IMR-90 (cell line): ENCODE measurements around the gene MAPRE2. TPM values are rescaled to one million over a fixed set of nuclear protein-coding genes. Genes with fewer than 3 reads are reported as not detected.

ENCODE experiments used
- ATAC-seq: fragments of 200-7000 bp; cut with Tn5 transposase; 2 replicates; pipeline ENCODE4 v1.9.1; 2020; ENCODE audit warnings: low read depth, mild to moderate bottlenecking, moderate library complexity
- BruUV-seq: library from RNA; stranded (reverse); fragments of 400-500 nt; replicated peaks from 2 replicates; lab custom pipeline; 2021; lab: Mats Ljungman, UMichigan
- CTCF ChIA-PET: fragments of 300-600 bp; formaldehyde crosslinking; extraction: SDS; loops from one replicate; lab custom pipeline; 2021; ENCODE audit warnings: antibody characterized with exemption; lab: Yijun Ruan, JAX
- POLR2A ChIA-PET: fragments of 300-600 bp; sonication (Branson Sonifier 250); formaldehyde crosslinking; loops from one replicate; lab custom pipeline; 2022; ENCODE audit warnings: antibody characterized with exemption; ENCODE audit not compliant: unreplicated experiment; lab: Charles Lee
- DNase-seq: peaks from one replicate; pipeline ENCODE4 v3.0.0; 2013
- H2AFZ ChIP-seq: replicated peaks from 2 replicates; pipeline ENCODE3; 2013; ENCODE audit warnings: low read length, mild to moderate bottlenecking; ENCODE audit not compliant: poor library complexity
- H2AK5ac ChIP-seq: 2 replicates; pipeline ENCODE4 v1.6.1; 2013; ENCODE audit warnings: low read depth, low read length, inconsistent platforms
- H2AK9ac ChIP-seq: replicated peaks from 2 replicates; pipeline ENCODE3; 2013; ENCODE audit warnings: mild to moderate bottlenecking, low read depth, low read length, moderate library complexity; ENCODE audit not compliant: poor library complexity
- H2BK120ac ChIP-seq: 2 replicates; pipeline ENCODE4 v1.6.1; 2013; ENCODE audit warnings: low read depth, low read length, inconsistent platforms
- H2BK15ac ChIP-seq: 3 replicates; pipeline ENCODE4 v1.6.1; 2013; ENCODE audit warnings: low read depth, low read length, inconsistent platforms
- H2BK20ac ChIP-seq: 2 replicates; pipeline ENCODE4 v1.6.1; 2013; ENCODE audit warnings: low read depth, mild to moderate bottlenecking, inconsistent platforms, low read length, moderate library complexity
- H2BK5ac ChIP-seq: 2 replicates; pipeline ENCODE4 v1.6.1; 2013; ENCODE audit warnings: mild to moderate bottlenecking, low read depth, low read length, inconsistent platforms; ENCODE audit not compliant: poor library complexity, severe bottlenecking
- H3K14ac ChIP-seq: replicated peaks from 2 replicates; pipeline ENCODE4 v1.6.1; 2013; ENCODE audit warnings: low read depth, low read length, inconsistent platforms
- H3K18ac ChIP-seq: 2 replicates; pipeline ENCODE4 v1.6.1; 2013; ENCODE audit warnings: low read depth, low read length, control low read depth
- H3K23ac ChIP-seq: 2 replicates; pipeline ENCODE4 v1.6.1; 2013; ENCODE audit warnings: low read depth, low read length, inconsistent platforms
- H3K27ac ChIP-seq: 2 replicates; pipeline ENCODE4 v1.5.1; 2013; ENCODE audit warnings: mild to moderate bottlenecking, control low read depth, low read length; ENCODE audit not compliant: insufficient read depth
- H3K27me3 ChIP-seq: 2 replicates; pipeline ENCODE4 v1.6.1; 2013; ENCODE audit warnings: low read length; ENCODE audit not compliant: control insufficient read depth, insufficient read depth
- H3K36me3 ChIP-seq: 2 replicates; pipeline ENCODE4 v1.6.1; 2013; ENCODE audit warnings: low read length, mixed read lengths; ENCODE audit not compliant: control insufficient read depth, insufficient read depth
- H3K4ac ChIP-seq: 2 replicates; pipeline ENCODE4 v1.6.1; 2013; ENCODE audit warnings: low read depth, low read length, inconsistent platforms
- H3K4me1 ChIP-seq: 2 replicates; pipeline ENCODE4 v1.6.1; 2013; ENCODE audit warnings: low read length, mixed read lengths; ENCODE audit not compliant: control insufficient read depth, insufficient read depth
- H3K4me2 ChIP-seq: 2 replicates; pipeline ENCODE4 v1.6.1; 2013; ENCODE audit warnings: low read depth, mild to moderate bottlenecking, control low read depth, low read length, moderate library complexity
- H3K4me3 ChIP-seq: 2 replicates; pipeline ENCODE4 v1.5.1; 2013; ENCODE audit warnings: low read depth, mild to moderate bottlenecking, control low read depth, low read length, moderate library complexity; ENCODE audit not compliant: insufficient read depth
- H3K56ac ChIP-seq: 2 replicates; pipeline ENCODE4 v1.6.1; 2013; ENCODE audit warnings: low read length, inconsistent platforms; ENCODE audit not compliant: insufficient read depth; ENCODE audit errors: extremely low read depth
- H3K79me1 ChIP-seq, 2 experiments: 2 replicates each; pipeline ENCODE4 v1.6.1; 2013; ENCODE audit warnings: low read length in 2 of 2, inconsistent platforms in 1 of 2, low read depth in 1 of 2
- H3K9ac ChIP-seq: 2 replicates; pipeline ENCODE4 v1.6.1; 2013; ENCODE audit warnings: low read depth, low read length, control low read depth
- H3K9me1 ChIP-seq: 2 replicates; pipeline ENCODE4 v1.6.1; 2013; ENCODE audit warnings: low read length, inconsistent platforms; ENCODE audit not compliant: insufficient read depth
- H3K9me3 ChIP-seq: 2 replicates; pipeline ENCODE4 v1.6.1; 2013; ENCODE audit warnings: low read length; ENCODE audit not compliant: control insufficient read depth, insufficient read depth
- H4K20me1 ChIP-seq: 2 replicates; pipeline ENCODE4 v1.6.1; 2013; ENCODE audit warnings: low read length, inconsistent platforms; ENCODE audit not compliant: insufficient read depth
- H4K5ac ChIP-seq: 2 replicates; pipeline ENCODE4 v1.6.1; 2013; ENCODE audit warnings: mild to moderate bottlenecking, low read depth, low read length, control low read depth
- H4K8ac ChIP-seq, 2 experiments: 2 replicates each; pipeline ENCODE4 v1.6.1; 2013; ENCODE audit warnings: low read depth in 2 of 2, low read length in 2 of 2, control low read depth in 1 of 2, inconsistent platforms in 1 of 2
- H4K91ac ChIP-seq: 2 replicates; pipeline ENCODE4 v1.6.1; 2013; ENCODE audit warnings: low read depth, low read length, inconsistent platforms; ENCODE audit not compliant: insufficient read depth
- BHLHE40 ChIP-seq: fragments of 150-350 bp; IDR thresholded peaks from 2 replicates; pipeline ENCODE4 v1.6.1; 2016; ENCODE audit warnings: mild to moderate bottlenecking, low read depth, low read length
- CEBPB ChIP-seq: IDR thresholded peaks from 2 replicates; pipeline ENCODE4 v1.6.1; 2012; ENCODE audit warnings: low read depth, low read length, improper control_type of control experiment
- CHD1 ChIP-seq: IDR thresholded peaks from 2 replicates; pipeline ENCODE4 v1.6.1; 2012; ENCODE audit warnings: low read depth, low read length, improper control_type of control experiment
- FOS ChIP-seq: fragments of 150-350 bp; IDR thresholded peaks from 2 replicates; pipeline ENCODE4 v1.6.1; 2016; ENCODE audit warnings: low read depth, low read length
- MAFK ChIP-seq: IDR thresholded peaks from 2 replicates; pipeline ENCODE4 v1.6.1; 2012; ENCODE audit warnings: low read depth, low read length, improper control_type of control experiment
- MAZ ChIP-seq: IDR thresholded peaks from 2 replicates; pipeline ENCODE4 v1.6.1; 2012; ENCODE audit warnings: low read depth, mild to moderate bottlenecking, low read length, improper control_type of control experiment, moderate library complexity, borderline replicate concordance
- MXI1 ChIP-seq: IDR thresholded peaks from 2 replicates; pipeline ENCODE4 v1.6.1; 2012; ENCODE audit warnings: low read depth, mild to moderate bottlenecking, low read length, moderate library complexity, borderline replicate concordance
- NFE2L2 ChIP-seq: fragments of 150-350 bp; IDR thresholded peaks from 2 replicates; pipeline ENCODE4 v1.6.1; 2016; ENCODE audit warnings: low read depth, mild to moderate bottlenecking, low read length
- POLR2A ChIP-seq: IDR thresholded peaks from 2 replicates; pipeline ENCODE4 v1.6.1; 2012; ENCODE audit warnings: mild to moderate bottlenecking, low read depth, low read length
- RAD21 ChIP-seq: IDR thresholded peaks from 2 replicates; pipeline ENCODE4 v1.6.1; 2012; ENCODE audit warnings: low read length, improper control_type of control experiment
- RCOR1 ChIP-seq: IDR thresholded peaks from 2 replicates; pipeline ENCODE4 v1.6.1; 2012; ENCODE audit warnings: mild to moderate bottlenecking, low read length, improper control_type of control experiment; ENCODE audit not compliant: insufficient replicate concordance
- RFX5 ChIP-seq: IDR thresholded peaks from 2 replicates; pipeline ENCODE4 v1.8.0; 2012; ENCODE audit warnings: low read depth, mild to moderate bottlenecking, low read length, moderate library complexity
- SMC3 ChIP-seq: fragments of 150-350 bp; IDR thresholded peaks from 2 replicates; pipeline ENCODE4 v1.6.1; 2016; ENCODE audit warnings: low read depth, mild to moderate bottlenecking, antibody characterized with exemption, low read length, moderate library complexity
- WGBS, 2 experiments: methylation state at CpG; one replicate each; pipeline versions ENCODE4 v1.1.5 to v1.1.7; 2013; ENCODE audit warnings: missing lambda C conversion rate in 2 of 2; ENCODE audit not compliant: insufficient read length in 1 of 2; ENCODE audit errors: extremely low coverage in 2 of 2; 5-methylcytosine and 5-hydroxymethylcytosine counted together
- dilution Hi-C: fragments of 300-500 bp; cut with HindIII; formaldehyde crosslinking; loops from one replicate; pipeline ENCODE4 v1.14.3; 2018; ENCODE audit warnings: low sequenced_read_pairs; ENCODE audit not compliant: unreplicated experiment
- in situ Hi-C: fragments of 300-500 bp; cut with MboI; formaldehyde crosslinking; loops from 3 replicates; pipeline ENCODE4 v1.14.3; 2019; ENCODE audit warnings: low sequenced_read_pairs, inconsistent platforms, mixed read lengths
- intact Hi-C: fragments of 100-400 bp; cut with micrococcal nuclease; formaldehyde crosslinking; loops from 2 replicates; pipeline ENCODE4 v1.10.0; 2022
- polyA plus RNA-seq, 3 experiments: library from polyadenylated mRNA; depleted of rRNA; stranded (reverse); fragments of >200 nt; gene quantifications; 2 replicates each; pipeline ENCODE4 v1.2.3, GENCODE V29; 2012; ENCODE audit warnings: low replicate concordance in 1 of 3
- total RNA-seq: library from RNA; depleted of rRNA; stranded (reverse); fragments of >200 nt; gene quantifications from 2 replicates; pipeline ENCODE4 v1.2.3, GENCODE V29; 2012
- TF ChIP-seq, protein P1 (sequence below): fragments of 150-350 bp; IDR thresholded peaks from 2 replicates; pipeline ENCODE4 v1.6.1; 2016; ENCODE audit warnings: low read depth, mild to moderate bottlenecking, low read length, moderate library complexity, borderline replicate concordance
- TF ChIP-seq, protein P2 (sequence below): fragments of 150-350 bp; IDR thresholded peaks from 2 replicates; pipeline ENCODE4 v1.6.1; 2017; ENCODE audit warnings: mild to moderate bottlenecking, antibody characterized with exemption, low read length, low read depth

The MAPRE2 gene
- total and polyA plus RNA-seq, 2 of the 4 experiments (the other 2 are of a cell fraction) = 19.6 to 23.8 TPM

DNA sequence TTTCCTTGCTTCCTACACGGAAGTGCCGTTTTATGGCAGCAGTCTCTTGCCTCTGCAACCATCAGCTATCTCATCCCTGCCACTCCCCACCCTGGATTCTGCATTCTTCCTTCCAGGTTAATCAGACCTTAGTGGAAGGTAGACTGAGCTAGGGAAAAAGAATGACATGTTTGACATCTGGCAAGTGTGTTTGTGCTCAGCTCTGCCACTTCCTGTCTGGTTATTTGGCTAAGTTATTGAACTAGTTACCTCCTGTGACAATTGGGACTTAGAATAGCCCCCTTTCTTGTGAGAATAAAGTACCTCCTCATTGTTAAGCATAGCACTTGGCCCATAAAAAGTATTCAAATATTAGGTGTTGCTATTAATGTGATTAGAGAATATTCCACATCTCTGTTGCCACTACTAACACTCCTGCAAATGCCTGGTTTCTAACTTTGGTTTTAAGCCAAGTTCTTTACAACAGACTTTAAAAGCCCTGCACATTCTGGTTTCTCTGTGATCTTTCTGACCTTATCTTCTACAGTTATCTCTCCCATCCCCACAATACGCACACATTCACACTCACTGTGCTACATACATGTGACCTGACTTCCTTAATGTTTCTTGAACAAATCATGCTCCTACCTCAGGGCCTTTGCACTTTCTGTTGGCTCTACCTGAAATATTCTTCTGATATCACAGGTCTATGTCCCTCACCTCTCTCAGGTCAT lies 10.8 kb upstream of the MAPRE2 start:
- Histone ChIP-seq H3K79me1 (0 out of 4 replicates have a peak, but pooled peaks cover 0 to 3% of the 10 kb centered on the region in 2 experiments), H3K27me3 (no peaks in the 10 kb centered on the region), H2AK5ac (peak overlapping the region; percentile 79; the same call in 1 of the 2 replicates), H3K9me1 (no peaks in the 10 kb centered on the region), H2AFZ (peak overlapping the region; percentile 87), H3K18ac (peak overlapping the region; percentile 66; the same call in 1 of the 2 replicates), H2BK120ac (peak overlapping the region; percentile 54), H3K9me3 (no peaks in the 10 kb centered on the region), H2AK9ac (peak overlapping the region; percentile 62), H2BK15ac (peak overlapping the region; percentile 81; the same call in 1 of the 3 replicates), H4K5ac (peak overlapping the region; percentile 38), H3K27ac (no peak overlapping the region), H3K9ac (no peak overlapping the region), H4K20me1 (no peaks in the 10 kb centered on the region), H3K4ac (peak overlapping the region; percentile 65; the same call in 1 of the 2 replicates), H2BK5ac (peak overlapping the region; percentile 16), H3K14ac (peak overlapping the region; percentile 54; the same call in 1 of the 2 replicates), H3K36me3 (no peaks in the 10 kb centered on the region), H3K4me3 (no peak overlapping the region), H3K4me2 (no peak overlapping the region; the same call in 1 of the 2 replicates), H4K8ac (peak overlapping the region; percentile 38 to 50; a peak in 3 of 4 replicates), H2BK20ac (peak overlapping the region; percentile 73; the same call in 1 of the 2 replicates), H4K91ac (peak overlapping the region; percentile 39; the same call in 1 of the 2 replicates), H3K4me1 (peaks cover 9% of the 10 kb centered on the region), H3K56ac (no peak overlapping the region), H3K23ac (peak overlapping the region; percentile 56)
- intact Hi-C loops = no loop called here
- ATAC-seq = no peak
- BruUV-seq = no TSS peak
- ChIA-PET POLR2A (no interaction called here), CTCF (interaction anchor here (0.9 to 1.2 kb wide), 3 partner anchors 8 to 44 kb away, joined by 3 read pairs; partner anchors contain the start of gene MAPRE2)
- no peak for DNase-seq
- WGBS, 2 experiments = 86% methylated on average over 1 of the region's 3 CpGs; no CpG with 5 or more reads in 1 of the 2 experiments
- in situ Hi-C loops = no loop called here
- dilution Hi-C loops = no loop called here
- TF ChIP-seq SMC3 (no peak), CEBPB (no peak), RCOR1 (no peak), RFX5 (no peak), MAFK (no peak), RAD21 (no peak), BHLHE40 (no peak), NFE2L2 (no peak), MXI1 (no peak), POLR2A (no peak), FOS (no peak), CHD1 (no peak), MAZ (no peak)
- TF ChIP-seq, protein P1, sequence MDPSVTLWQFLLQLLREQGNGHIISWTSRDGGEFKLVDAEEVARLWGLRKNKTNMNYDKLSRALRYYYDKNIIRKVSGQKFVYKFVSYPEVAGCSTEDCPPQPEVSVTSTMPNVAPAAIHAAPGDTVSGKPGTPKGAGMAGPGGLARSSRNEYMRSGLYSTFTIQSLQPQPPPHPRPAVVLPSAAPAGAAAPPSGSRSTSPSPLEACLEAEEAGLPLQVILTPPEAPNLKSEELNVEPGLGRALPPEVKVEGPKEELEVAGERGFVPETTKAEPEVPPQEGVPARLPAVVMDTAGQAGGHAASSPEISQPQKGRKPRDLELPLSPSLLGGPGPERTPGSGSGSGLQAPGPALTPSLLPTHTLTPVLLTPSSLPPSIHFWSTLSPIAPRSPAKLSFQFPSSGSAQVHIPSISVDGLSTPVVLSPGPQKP = no peak
- TF ChIP-seq, protein P2, sequence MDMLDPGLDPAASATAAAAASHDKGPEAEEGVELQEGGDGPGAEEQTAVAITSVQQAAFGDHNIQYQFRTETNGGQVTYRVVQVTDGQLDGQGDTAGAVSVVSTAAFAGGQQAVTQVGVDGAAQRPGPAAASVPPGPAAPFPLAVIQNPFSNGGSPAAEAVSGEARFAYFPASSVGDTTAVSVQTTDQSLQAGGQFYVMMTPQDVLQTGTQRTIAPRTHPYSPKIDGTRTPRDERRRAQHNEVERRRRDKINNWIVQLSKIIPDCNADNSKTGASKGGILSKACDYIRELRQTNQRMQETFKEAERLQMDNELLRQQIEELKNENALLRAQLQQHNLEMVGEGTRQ = no peak
